ENCODE measurements around the gene BCR. TPM values are rescaled to one million over a fixed set of nuclear protein-coding genes. Genes with fewer than 3 reads are reported as not detected.

BCR gene
- total RNA-seq, 1 donor from 2014 or later: 69.0 TPM

DNA sequence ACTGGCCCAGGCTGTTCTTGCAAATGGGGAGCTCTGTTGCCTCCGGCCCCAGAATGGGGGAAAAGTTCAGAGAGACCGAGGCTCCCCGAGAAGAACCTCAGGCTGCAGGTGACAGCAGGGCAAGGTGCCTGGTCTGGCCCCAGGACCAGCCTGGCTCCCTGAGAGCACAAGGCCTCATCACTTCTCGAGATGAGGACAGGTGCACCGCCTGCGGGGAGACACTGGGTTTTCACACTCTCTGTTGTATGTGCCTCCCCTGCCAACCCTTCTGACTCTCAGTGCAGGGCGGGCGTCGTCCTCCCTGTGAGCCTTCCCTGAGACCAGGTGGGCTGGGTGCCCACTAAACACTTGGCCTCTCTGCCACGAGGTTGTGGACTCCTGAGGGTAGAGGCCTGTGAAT, 102.2 kb downstream of the BCR start:
- TF ChIP-seq, protein P1, sequence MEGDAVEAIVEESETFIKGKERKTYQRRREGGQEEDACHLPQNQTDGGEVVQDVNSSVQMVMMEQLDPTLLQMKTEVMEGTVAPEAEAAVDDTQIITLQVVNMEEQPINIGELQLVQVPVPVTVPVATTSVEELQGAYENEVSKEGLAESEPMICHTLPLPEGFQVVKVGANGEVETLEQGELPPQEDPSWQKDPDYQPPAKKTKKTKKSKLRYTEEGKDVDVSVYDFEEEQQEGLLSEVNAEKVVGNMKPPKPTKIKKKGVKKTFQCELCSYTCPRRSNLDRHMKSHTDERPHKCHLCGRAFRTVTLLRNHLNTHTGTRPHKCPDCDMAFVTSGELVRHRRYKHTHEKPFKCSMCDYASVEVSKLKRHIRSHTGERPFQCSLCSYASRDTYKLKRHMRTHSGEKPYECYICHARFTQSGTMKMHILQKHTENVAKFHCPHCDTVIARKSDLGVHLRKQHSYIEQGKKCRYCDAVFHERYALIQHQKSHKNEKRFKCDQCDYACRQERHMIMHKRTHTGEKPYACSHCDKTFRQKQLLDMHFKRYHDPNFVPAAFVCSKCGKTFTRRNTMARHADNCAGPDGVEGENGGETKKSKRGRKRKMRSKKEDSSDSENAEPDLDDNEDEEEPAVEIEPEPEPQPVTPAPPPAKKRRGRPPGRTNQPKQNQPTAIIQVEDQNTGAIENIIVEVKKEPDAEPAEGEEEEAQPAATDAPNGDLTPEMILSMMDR (conservative IDR thresholded peaks at IDR 0.05; ENCODE audit: low read depth, low read length): no peak
- no peak overlapping the region for H3K4me3 ChIP-seq (ENCODE audit: low read depth, low read length)
- no peak for DNase-seq (ENCODE audit: low read depth)

DNA sequence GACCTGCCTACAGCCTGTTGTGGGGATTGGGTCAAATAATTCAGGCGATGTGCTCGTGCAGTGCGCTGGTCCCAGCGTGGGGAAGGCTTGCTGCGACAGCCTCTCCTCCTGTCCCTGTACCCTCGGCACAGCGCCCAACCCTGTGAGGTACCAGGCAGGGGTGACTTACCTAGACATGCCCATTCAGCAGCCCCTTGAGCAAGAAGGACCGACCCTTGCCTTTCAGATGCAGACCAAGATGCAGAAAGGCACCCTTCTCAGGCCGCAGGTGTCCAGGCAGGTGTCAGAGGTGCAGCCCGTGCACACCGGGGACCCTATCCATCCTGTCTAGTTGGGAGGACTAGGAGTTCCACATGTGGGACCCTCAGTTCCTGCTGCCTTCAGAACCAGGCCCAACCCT, 102.7 kb downstream of the BCR start:
- no peak for DNase-seq (ENCODE audit: low read depth)
- H3K4me3 ChIP-seq (ENCODE audit: low read depth, low read length): no peak overlapping the region
- TF ChIP-seq, protein P1 (conservative IDR thresholded peaks at IDR 0.05; ENCODE audit: low read depth, low read length): no peak

DNA sequence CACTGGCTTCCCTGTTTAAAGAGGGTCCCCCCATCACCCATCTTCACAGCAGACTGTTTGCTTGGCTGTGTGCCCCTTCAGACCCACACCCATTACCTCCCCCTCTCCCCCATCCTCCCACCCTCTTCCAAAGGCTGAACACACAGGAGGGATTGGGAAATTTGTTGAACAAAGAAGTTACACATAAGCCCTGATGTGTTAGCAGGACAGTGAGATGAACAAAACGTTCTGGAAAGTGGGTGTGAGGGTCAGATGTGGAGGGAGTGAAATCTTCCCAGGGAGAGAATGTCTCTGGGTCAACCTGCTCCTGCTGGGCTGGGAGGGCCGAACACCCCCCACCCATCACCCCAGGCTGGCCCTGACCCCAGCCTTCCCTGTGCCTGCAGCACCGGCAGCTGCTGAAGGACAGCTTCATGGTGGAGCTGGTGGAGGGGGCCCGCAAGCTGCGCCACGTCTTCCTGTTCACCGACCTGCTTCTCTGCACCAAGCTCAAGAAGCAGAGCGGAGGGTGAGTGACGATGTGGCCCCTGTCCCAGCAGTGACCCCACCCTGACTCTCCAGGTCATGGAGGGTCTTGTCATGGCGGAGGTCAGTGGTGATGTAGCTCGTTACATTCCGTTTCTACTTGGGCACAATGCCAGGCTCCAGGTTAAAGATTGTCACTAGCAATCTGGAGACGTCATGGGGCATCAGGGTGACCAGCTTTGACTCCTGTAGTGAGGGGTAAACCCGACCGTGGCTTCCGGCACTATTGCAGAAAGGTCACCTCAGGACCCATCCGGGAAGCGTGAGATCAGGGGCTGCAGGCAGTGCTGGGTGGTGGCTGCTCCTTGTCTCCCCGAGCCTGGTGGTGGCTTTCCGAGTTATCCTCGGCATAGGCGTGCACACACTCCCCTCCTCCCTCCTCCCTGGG, 103.5 kb downstream of the BCR start:
- TF ChIP-seq, protein P1 (conservative IDR thresholded peaks at IDR 0.05; ENCODE audit: low read depth, low read length): no peak
- no peak for DNase-seq (ENCODE audit: low read depth)
- H3K4me3 ChIP-seq (ENCODE audit: low read depth, low read length): no peak overlapping the region

DNA sequence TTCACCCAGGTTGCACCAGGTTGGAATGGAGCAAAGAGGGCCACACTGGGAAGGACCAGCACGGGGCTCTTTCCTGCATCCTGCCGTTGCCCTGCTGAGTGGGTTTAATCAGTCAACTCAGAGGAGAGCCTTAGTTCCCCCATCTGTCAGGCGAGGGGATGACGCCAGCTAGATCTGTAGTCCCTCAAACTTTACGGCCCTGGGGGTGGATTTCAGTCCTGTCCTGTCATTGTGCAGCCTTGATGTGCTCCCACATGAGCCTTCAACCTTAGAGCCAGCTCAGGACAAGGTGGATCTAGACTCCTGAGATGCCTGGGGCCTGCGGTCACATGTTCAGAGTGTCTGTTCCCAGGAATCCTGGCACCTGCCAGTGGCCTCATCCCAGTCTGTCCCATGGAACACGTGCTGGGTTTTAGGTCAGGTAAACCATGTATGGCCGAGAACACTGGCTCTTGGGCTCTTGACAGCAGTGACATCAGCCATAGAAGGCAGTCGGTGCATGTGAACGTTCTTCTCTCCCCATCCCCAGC, 104.3 kb downstream of the BCR start:
- TF ChIP-seq, protein P1 (conservative IDR thresholded peaks at IDR 0.05; ENCODE audit: low read depth, low read length): no peak
- H3K4me3 ChIP-seq (ENCODE audit: low read depth, low read length): no peak overlapping the region
- DNase-seq (ENCODE audit: low read depth): no peak

DNA sequence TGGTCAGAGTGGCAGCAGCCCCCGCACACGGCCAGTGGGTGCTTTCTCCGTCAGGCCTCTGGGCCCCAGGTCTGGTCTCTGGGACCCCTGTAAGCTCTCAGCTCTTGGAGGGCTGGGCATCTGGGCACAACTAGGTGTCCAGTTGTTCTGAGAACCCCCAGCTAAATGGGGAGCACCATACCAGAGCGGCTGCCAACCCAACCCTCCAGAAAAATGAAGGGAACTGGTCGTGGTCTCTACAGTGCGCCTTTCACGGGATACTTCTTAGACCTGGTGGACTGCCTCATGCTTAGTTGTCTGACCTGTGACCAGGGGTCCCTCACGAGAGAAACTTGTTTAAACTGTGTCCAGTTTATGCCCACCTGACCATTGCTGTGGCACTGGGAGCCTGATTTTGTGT, 104.9 kb downstream of the BCR start:
- no peak overlapping the region for H3K4me3 ChIP-seq (ENCODE audit: low read depth, low read length)
- TF ChIP-seq, protein P1 (conservative IDR thresholded peaks at IDR 0.05; ENCODE audit: low read depth, low read length): no peak
- DNase-seq (ENCODE audit: low read depth): no peak

DNA sequence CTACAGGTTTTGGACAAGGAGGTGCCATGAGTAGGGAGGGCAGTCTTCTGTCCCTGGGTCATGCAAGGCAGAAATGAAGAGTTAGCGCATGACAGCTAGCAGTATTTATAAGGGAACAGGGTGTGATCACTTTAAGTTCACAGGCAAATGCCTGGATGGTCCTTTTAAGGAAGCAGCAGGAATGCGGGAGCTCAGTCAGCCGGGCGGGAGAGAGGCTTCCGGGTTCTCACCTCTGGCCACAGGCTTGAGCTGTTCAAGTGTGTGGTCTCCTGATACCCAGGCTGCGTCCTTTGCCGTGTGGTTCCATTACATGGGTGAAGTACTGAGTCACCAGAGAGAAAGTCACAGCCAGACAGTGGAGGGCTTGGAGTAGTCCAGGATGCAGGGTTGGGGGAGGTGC, 105.4 kb downstream of the BCR start:
- no peak for DNase-seq (ENCODE audit: low read depth)
- TF ChIP-seq, protein P1 (conservative IDR thresholded peaks at IDR 0.05; ENCODE audit: low read depth, low read length): no peak

More for the DNA sequence above, 105.4 kb downstream of the BCR start:
- H3K4me3 ChIP-seq (ENCODE audit: low read depth, low read length): no peak overlapping the region
